Measurements from ENCODE around the gene NOP56. TPM values are rescaled to one million over a fixed set of nuclear protein-coding genes. Genes with fewer than 3 reads are reported as not detected.
"Not testable (repeated sequence)": the region's sequence is repeated elsewhere in the genome, so short reads cannot be mapped to it uniquely, and the experiment has no call there.

NOP56 gene
- total RNA-seq, 1 donor from 2014 or later, result 94.2 TPM

DNA sequence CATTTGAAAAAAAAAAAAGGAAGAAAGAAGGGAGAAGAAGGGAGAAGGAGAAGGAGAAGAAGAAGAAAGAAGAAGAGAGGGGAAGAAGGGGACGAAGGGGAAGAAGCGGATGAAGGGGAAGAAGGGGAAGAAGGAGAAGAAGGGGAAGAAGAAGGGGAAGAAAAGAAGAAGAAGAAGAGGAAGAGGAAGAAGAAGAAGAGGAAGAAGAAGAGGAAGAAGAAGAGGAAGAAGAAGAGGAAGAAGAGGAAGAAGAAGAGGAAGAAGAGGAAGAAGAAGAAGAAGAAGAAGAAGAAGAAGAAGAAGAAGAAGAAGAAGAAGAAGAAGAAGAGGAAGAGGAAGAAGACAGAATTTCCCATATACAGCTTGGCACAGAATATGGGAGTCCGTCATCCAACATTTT, 29.6 kb downstream of the NOP56 start:
- not testable (repeated sequence) for DNase-seq (ENCODE audit: low read depth)

DNA sequence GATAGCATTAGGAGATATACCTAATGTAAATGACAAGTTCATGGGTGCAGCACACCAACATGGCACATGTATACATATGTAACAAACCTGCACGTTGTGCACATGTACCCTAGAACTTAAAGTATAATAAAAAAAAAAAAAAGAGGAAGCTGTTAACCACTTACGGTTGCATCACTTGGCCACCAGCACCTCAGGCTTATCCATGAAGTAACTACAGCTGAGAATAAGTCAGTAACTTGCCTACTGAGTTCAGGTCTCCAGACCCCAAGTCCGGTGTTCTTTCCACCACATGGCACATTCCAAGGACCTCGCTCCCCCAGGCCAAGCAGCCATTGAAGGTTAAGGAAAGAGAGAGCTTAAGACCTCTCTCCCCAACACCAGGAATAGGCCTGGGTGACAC, 32.4 kb downstream of the NOP56 start:
- not testable (repeated sequence) for DNase-seq (ENCODE audit: low read depth)

DNA sequence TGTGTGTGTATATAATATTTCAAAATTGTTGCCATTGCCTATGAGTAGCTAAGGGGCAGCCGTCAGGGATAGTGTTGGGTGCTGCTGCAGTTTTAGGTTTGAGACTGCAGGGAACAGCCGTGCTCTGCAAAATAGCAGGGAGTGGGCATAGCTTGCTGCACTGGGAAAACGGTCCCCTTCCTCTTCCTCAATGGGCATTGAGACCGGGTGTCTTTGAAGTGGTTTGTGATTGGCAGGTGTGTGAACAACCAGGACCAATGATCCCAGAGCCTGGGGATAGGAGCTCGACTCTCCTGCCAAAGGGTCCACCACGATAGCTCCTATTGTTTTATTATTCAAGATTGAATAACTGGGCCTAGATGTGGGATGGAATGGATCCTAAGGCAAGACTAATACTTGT, 35.1 kb downstream of the NOP56 start:
- no peak for DNase-seq (ENCODE audit: low read depth)

DNA sequence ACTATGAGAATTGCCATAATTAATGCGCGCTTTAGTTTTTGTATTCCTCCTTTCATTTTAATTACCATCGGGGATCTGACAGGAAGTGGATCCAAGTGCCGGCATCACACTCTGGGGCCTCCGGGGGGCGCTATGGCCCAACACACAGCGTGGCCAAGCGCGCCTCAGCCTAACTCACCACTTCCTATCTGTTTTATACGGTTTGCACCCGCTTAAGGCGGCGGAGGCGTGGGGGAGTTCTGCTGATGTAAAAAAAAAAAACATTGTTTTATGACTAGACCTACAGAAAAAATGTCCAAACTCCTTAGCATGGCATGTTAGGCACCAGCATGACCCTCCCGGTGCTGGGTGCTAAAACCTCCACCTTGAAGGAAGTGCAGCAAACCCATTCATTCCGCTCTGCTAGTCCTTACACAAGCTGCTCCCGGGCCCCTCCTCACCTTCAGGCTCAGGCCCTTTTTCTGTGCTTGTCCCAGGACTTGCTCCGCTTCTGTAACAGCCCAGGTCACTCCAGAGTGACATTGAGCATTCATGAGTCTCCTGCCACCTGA, 35.7 kb downstream of the NOP56 start:
- DNase-seq (ENCODE audit: low read depth), result peak; percentile 5

DNA sequence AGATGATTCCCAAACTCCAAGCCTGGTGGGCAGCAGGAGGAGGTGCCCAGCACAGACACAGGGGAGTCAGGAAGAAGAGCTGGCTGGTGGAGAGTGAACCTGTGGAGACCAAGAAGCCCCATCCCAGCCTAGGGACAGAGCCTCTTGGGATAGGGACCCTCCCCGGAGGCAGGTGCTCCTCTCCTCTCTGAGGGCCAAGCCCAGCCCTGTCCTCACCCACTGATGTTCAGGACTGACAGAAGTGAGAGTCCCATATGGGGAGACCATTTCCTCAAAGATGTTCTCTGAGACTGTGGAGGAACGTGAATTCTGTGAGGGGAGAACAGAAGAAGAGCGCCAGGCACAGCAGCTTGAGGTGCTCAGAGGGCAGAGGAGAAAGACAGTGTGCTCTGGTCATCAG, 37.8 kb downstream of the NOP56 start:
- DNase-seq (ENCODE audit: low read depth), result no peak

DNA sequence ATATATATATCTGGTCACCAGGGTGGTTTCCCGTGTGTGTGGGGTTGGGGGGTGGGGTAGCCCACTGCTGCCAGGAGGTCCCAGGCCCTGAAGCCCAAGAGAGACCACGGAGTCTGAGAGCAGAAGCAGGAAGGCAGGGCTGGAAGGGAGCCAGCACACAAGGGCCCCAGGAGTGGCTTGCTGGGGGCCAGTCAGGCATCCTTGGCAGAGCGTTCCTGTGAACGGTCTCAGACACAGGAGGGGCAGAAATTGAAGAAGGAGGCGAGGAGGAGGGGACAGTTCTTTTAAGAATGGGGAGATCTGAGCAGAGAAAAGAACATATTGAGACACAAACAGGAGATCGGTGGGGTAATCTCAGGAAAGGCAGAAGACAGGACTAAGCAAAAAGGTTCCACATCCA, 38.3 kb downstream of the NOP56 start:
- DNase-seq (ENCODE audit: low read depth), result no peak

DNA sequence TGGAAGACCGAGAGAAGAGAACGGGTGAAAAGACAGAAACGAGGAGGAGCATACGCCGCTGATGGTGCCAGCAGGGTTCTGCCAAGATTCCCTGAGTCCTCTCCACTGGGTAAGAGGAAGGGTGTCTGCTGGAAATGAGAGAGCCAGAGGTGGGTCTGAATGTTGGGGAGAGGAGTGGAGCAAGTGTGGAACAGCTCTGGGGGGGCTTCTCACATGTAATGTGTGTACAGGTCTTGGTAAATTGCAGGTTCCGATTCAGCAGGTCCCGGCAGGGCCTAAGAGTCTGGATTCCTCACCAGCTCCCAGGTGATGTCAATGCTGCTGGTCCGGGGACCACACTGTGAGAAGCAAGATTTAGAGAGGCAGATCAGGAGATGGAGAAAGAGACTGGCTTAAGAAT, 38.7 kb downstream of the NOP56 start:
- no peak for DNase-seq (ENCODE audit: low read depth)

- DNase-seq (ENCODE audit: low read depth), result no peak
These were observed 39.2 kb downstream of the NOP56 start for GRCh38 chr20:2691663-2692035.

DNA sequence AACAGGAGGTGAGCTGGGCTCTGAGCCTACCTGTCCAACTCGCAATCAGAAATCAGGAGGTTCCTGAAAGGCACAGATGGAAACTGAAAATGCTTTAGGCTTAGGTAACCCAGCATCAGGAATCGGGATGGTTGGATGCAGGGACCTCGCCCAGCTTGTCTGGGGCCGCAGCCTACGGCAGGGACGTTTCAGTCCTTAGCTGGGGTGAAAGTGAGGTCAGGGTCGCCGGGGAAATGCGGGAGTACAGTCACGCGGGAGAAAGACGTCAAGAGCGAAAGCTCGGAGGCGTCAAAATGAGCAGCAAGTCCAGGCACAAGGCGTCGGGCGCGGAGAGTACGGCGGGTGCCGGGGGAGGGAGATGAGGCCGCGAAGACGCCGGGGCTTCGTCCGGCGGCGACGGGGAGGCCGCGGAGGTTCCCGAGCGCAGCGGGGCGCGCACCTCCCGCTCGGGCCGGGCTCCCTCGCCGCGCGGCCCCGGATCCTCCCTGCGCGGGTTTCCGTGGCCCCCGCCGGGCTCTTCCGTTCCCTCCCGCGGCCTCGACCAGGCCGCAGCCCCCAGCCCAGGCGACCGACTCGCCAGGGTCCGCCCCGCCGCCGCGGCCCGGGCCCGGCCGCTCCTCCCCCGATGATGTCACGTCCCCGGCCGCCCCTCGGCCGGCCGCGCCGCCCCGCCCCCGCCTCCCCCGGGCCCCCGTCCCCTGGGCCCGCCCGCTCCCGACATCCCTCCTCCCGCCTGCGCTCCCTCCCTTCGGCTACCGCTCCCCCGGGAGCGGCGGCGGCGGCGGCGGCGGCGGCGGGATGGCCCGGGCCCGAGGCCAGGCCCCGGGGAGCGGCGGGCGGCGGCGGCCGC, 39.8 kb downstream of the NOP56 start, which contains the start of gene EBF4:
EBF4 (plus strand) TSS at position 745 of the 850 bp plus-strand sequence. CDS start 866 bp downstream, outside the sequence.
- DNase-seq (ENCODE audit: low read depth), result peak; percentile 6

- no peak for DNase-seq (ENCODE audit: low read depth)
These were observed 40.5 kb downstream of the NOP56 start for GRCh38 chr20:2692886-2693285.

GRCh38 chr20:2693286-2694007, 41.0 kb downstream of the NOP56 start:
- DNase-seq (ENCODE audit: low read depth), result no peak

GRCh38 chr20:2694008-2694471, 41.6 kb downstream of the NOP56 start:
- DNase-seq (ENCODE audit: low read depth), result no peak

- no peak for DNase-seq (ENCODE audit: low read depth)
These were observed 42.1 kb downstream of the NOP56 start for GRCh38 chr20:2694519-2694918.

DNA sequence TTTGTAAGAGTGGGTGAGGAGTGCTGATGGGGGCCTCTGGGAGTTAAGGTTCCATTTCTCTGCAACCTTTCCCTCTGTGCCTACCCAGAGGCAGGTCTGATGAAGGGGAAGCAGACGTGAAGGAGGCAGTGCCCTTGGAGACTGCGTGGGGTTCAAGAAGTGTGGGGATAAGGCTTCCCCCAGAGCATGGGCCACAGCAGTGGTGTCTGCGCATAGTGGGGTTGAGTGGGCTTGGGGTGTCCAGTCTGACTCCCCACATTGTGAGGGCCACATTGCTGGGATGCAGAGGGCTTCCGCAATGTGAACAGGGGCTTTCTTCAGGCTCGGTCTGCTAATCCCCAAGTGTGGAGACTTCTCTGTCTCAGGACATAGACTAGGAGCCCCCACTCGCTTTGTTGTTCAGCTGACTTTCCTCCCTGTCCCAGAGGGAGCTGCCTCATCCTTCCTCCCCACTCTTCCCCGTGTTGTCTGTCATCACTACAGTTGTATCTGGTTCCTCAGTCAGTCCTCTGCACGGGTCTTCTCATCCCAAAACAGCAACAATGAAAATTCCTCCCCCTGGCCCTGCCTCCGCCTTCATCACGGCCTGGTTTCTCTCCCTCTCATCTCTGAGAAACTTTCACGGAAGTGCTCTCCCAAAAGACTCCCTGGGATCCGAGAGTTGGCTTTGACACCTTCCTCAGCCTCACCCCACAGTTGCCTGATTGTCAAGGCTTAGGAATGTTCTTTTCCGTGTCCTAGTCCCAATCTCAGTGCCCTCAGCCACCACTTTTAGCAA, 43.0 kb downstream of the NOP56 start:
- DNase-seq (ENCODE audit: low read depth), result no peak

DNA sequence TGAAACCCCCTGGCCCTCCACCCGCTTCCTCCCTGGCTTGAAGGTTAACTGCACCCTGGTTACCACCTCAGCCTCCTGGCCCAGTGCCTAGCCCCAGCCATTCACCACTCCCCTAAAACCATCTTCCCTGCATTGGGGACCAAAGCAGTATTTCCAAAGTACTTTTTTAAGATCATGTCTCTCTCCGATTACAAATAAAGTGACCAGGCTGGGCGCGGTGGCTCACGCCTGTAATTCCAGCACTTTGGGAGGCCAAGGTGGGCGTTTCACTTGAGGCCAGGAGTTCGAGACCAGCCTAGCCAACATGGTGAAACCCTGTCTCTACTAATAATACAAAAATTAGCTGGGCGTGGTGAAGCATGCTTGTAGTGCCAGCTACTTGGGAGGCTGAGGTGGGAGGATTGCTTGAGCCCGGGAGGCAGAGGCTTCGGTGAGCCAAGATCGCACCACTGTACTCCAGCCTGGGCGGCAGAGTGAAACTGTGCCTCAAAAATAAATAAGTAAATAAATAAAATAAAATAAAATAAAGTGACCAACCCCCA, 43.6 kb downstream of the NOP56 start:
- DNase-seq (ENCODE audit: low read depth), result not testable (repeated sequence)

DNA sequence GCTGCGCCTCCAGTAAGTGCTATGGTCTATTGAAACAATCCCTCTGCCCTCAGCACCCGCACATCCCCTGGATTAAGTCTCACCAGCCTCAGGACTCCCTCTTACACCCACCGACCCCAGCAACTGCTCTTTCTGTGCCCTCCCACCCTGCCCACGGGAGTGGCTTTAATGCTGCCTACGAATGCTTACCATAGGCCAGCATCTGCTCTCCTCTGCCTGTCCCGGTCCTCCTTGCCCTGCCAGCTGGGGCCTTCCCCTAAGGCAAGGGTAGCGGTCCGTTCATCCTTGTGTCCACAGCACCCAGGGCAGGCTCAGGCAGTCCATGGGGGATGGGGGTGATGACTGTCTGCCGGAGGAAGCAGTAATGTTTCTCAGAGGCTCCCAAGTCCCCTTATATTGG, 44.2 kb downstream of the NOP56 start:
- DNase-seq (ENCODE audit: low read depth), result no peak

DNA sequence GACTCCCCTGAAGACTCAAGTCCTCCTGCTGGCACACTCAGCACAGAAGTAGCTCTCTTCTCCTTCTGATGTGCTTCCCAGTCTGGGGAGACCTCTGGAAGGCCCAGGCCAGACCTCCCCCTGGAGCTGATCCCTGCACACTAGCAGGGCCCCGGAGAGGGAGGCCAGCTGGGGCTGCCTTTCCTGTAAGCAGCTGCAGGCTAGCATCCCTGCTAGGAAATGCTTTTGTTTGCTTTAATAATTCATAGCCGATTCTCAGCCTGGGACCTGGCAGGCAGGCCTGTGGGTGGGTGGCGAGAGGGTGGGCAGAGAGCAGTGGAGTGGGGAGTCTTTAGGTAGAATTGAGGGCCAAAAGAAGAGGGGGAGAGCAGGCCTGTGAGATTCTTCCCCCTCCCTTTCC, 45.3 kb downstream of the NOP56 start:
- no peak for DNase-seq (ENCODE audit: low read depth)

DNA sequence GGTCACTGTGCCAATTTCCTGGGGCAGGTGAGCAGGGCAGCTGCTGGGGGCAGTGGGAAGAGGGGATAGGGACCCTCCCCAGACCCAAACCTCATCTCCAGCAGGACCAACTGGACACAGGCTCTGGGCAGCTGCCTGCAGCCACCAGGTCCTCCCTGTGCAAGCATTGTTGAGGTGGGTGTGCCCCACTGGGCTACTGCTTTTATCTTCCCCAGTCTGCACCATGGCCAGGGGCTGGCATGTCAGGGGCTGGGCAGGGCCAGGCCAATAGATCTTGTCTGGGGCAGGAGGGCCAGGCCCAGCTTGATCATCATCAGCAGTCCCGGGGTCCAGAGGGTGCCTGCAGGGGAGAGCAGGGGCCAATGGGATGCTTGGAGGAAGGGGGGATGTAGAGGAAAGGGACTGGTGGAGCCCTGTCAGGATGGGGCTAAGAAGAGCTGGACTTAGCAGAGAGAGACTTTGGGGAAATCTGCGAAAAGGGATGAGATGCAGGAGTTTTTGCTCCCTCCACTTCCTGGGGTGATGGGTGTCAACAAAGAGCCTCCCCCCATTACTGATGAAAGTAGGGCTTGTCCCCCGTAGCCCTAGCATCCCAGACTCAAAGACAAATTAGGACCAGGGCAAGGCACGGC, 45.9 kb downstream of the NOP56 start:
- DNase-seq (ENCODE audit: low read depth), result no peak

GRCh38 chr20:2698912-2699311, 46.5 kb downstream of the NOP56 start:
- no peak for DNase-seq (ENCODE audit: low read depth)

GRCh38 chr20:2699775-2700413, 47.5 kb downstream of the NOP56 start:
- DNase-seq (ENCODE audit: low read depth), result no peak
